Measurements from ENCODE around the gene AP4B1.

Gene AP4B1

GRCh38 chr1:113850127-113850796 is 54.3 kb downstream of the AP4B1 start:
- DNase-seq (ENCODE audit: low read depth): no peak

GRCh38 chr1:113849072-113849471 is 55.5 kb downstream of the AP4B1 start:
- H3K4me3 ChIP-seq (ENCODE audit: low read length): no peak overlapping the region
- no peak for DNase-seq (ENCODE audit: low read depth)

More at GRCh38 chr1:113850127-113850796, 54.3 kb downstream of the AP4B1 start:
- TF ChIP-seq CTCF (conservative IDR thresholded peaks at IDR 0.05; ENCODE audit: low read depth, low read length): no peak
- H3K4me3 ChIP-seq (ENCODE audit: low read length): no peak overlapping the region

GRCh38 chr1:113846391-113847035 is 58.1 kb downstream of the AP4B1 start:
- no peak overlapping the region for H3K4me3 ChIP-seq (ENCODE audit: low read length)
- DNase-seq (ENCODE audit: low read depth): no peak
- TF ChIP-seq CTCF (conservative IDR thresholded peaks at IDR 0.05; ENCODE audit: low read depth, low read length): no peak

More at GRCh38 chr1:113849072-113849471, 55.5 kb downstream of the AP4B1 start:
- no peak for TF ChIP-seq CTCF (conservative IDR thresholded peaks at IDR 0.05; ENCODE audit: low read depth, low read length)
